HepG2 (cell line): ENCODE results near the gene MSI2. TPM values are rescaled to one million over a fixed set of nuclear protein-coding genes. Genes with fewer than 3 reads are reported as not detected.
A peak's percentile ranks its signal among the peaks of the same experiment; 100 is the strongest.

Experiments used
- ASH2L ChIP-seq: fragments of 300-600, 200-600 bp; sonication (generic); IDR thresholded peaks from 2 replicates; pipeline ENCODE4 v1.7.0; 2017; ENCODE audit warnings: low read depth, mild to moderate bottlenecking, moderate library complexity, mixed read lengths, low read length; ENCODE audit not compliant: insufficient read length
- ATM ChIP-seq: fragments of 450-650 bp; IDR thresholded peaks from 2 replicates; pipeline ENCODE4 v1.7.1; 2017; ENCODE audit warnings: mild to moderate bottlenecking, borderline replicate concordance
- CBFB ChIP-seq: sonication (generic); formaldehyde crosslinking; IDR thresholded peaks from 2 replicates; pipeline ENCODE4 v1.4.0; 2020; ENCODE audit warnings: missing genetic modification reagents
- CBX2 ChIP-seq, 2 experiments: fragments of 200-600 bp in 1 of 2; sonication (generic); formaldehyde crosslinking in 1 of 2; IDR thresholded peaks; 2 replicates each; pipeline versions ENCODE4 v1.7.0 to v1.8.1; 2018 to 2022; ENCODE audit warnings: low read depth in 2 of 2, low read length in 1 of 2, mild to moderate bottlenecking in 1 of 2, missing genetic modification reagents in 1 of 2
- DMAP1 ChIP-seq: IDR thresholded peaks from 2 replicates; pipeline ENCODE4 v1.6.1; 2016
- DNMT1 ChIP-seq: sonication (generic); formaldehyde crosslinking; IDR thresholded peaks from 2 replicates; pipeline ENCODE4 v1.5.1; 2020; ENCODE audit warnings: mild to moderate bottlenecking, missing genetic modification reagents
- ETV6 ChIP-seq: sonication (generic); formaldehyde crosslinking; conservative IDR thresholded peaks from 2 replicates; pipeline ENCODE4 v1.4.0; 2020; ENCODE audit warnings: missing genetic modification reagents
- KLF16 ChIP-seq, 2 experiments: sonication (generic) in 1 of 2; formaldehyde crosslinking in 1 of 2; IDR thresholded peaks; 2 replicates each; pipeline versions ENCODE4 v1.6.1 to v1.8.0; 2016 to 2023; ENCODE audit warnings: missing genetic modification reagents in 2 of 2, missing compliant biosample characterization in 1 of 2
- MXD4 ChIP-seq: IDR thresholded peaks from 2 replicates; pipeline ENCODE4 v1.6.1; 2016; ENCODE audit warnings: mild to moderate bottlenecking, missing biosample characterization, missing genetic modification reagents
- RFXANK ChIP-seq: IDR thresholded peaks from 2 replicates; pipeline ENCODE4 v1.6.1; 2016
- SKIL ChIP-seq: sonication (generic); formaldehyde crosslinking; IDR thresholded peaks from 2 replicates; pipeline ENCODE4 v1.8.0; 2022; ENCODE audit warnings: missing genetic modification reagents, mild to moderate bottlenecking, moderate library complexity, borderline replicate concordance
- SP1 ChIP-seq, 2 experiments: fragments of 450-650 bp in 1 of 2; sonication (generic) in 1 of 2; formaldehyde crosslinking in 1 of 2; IDR thresholded peaks; 2 replicates each; pipeline versions ENCODE4 v1.4.0 to v1.6.1; 2016 to 2020; ENCODE audit warnings: missing genetic modification reagents in 1 of 2
- TEAD3 ChIP-seq: optimal IDR thresholded peaks from 2 replicates; pipeline ENCODE3; 2016; ENCODE audit warnings: borderline replicate concordance
- U2AF2 ChIP-seq: fragments of 200-400 bp; formaldehyde crosslinking; IDR thresholded peaks from 2 replicates; pipeline ENCODE4 v1.6.1; 2017; ENCODE audit warnings: low read depth, mild to moderate bottlenecking, low read length
- ZFP1 ChIP-seq: IDR thresholded peaks from 2 replicates; pipeline ENCODE4 v1.6.1; 2016
- ZMYM3 ChIP-seq: sonication (generic); formaldehyde crosslinking; IDR thresholded peaks from 2 replicates; pipeline ENCODE4 v1.5.1; 2020; ENCODE audit warnings: mild to moderate bottlenecking, missing genetic modification reagents
- ZNF138 ChIP-seq: sonication (generic); formaldehyde crosslinking; IDR thresholded peaks from 2 replicates; pipeline ENCODE4 v1.5.0; 2020; ENCODE audit warnings: mild to moderate bottlenecking, low read depth, missing genetic modification reagents
- ZNF180 ChIP-seq: sonication (generic); formaldehyde crosslinking; IDR thresholded peaks from 2 replicates; pipeline ENCODE4 v1.4.0; 2020; ENCODE audit warnings: low read depth, missing genetic modification reagents, borderline replicate concordance
- ZNF33A ChIP-seq: sonication (generic); formaldehyde crosslinking; IDR thresholded peaks from 2 replicates; pipeline ENCODE4 v1.5.1; 2020; ENCODE audit warnings: missing genetic modification reagents, mild to moderate bottlenecking, moderate library complexity, borderline replicate concordance
- ZNF367 ChIP-seq: sonication (generic); formaldehyde crosslinking; IDR thresholded peaks from 2 replicates; pipeline ENCODE4 v1.4.0; 2020; ENCODE audit warnings: missing genetic modification reagents, borderline replicate concordance
- ZNF432 ChIP-seq: sonication (generic); formaldehyde crosslinking; IDR thresholded peaks from 2 replicates; pipeline ENCODE4 v1.5.0; 2020; ENCODE audit warnings: missing genetic modification reagents, mild to moderate bottlenecking, borderline replicate concordance
- ZNF503 ChIP-seq: sonication (generic); formaldehyde crosslinking; IDR thresholded peaks from 2 replicates; pipeline ENCODE4 v1.4.0; 2020; ENCODE audit warnings: missing genetic modification reagents
- ZNF687 ChIP-seq: sonication (generic); formaldehyde crosslinking; IDR thresholded peaks from 2 replicates; pipeline ENCODE4 v1.5.1; 2020; ENCODE audit warnings: mild to moderate bottlenecking, missing genetic modification reagents, moderate library complexity
- polyA plus RNA-seq, 8 experiments: library from polyadenylated mRNA; depleted of rRNA in 3 of 8; stranded (reverse) in 7 of 8; unstranded in 1 of 8; fragments of >200 nt; fragmentation: Illumina TruSeq in 4 of 8; extraction: Trizol in 4 of 8; gene quantifications; 2 replicates each; pipeline versions ENCODE4 v1.2.1 to v1.2.3, GENCODE V29; 2011 to 2016; ENCODE audit warnings: low read depth in 4 of 8, missing spikeins in 1 of 8, mixed read lengths in 1 of 8; ENCODE audit not compliant: insufficient read depth in 1 of 8
- total RNA-seq, 5 experiments: library from RNA; depleted of rRNA; stranded (reverse); fragments of >200 nt; fragmentation: Illumina TruSeq; extraction: Trizol; gene quantifications; 2 replicates each; pipeline ENCODE4 v1.2.3, GENCODE V29; 2016; ENCODE audit warnings: low read depth in 1 of 5

MSI2 gene
- total and polyA plus RNA-seq, 2 of the 13 experiments (the other 11 are each of a cell fraction or from before 2014, with no cell fraction given) = 77.5 to 78.4 TPM

- TF ChIP-seq ETV6 (CRISPR knock-in tag) (no peak), ZNF180 (CRISPR knock-in tag) (no peak), ZNF503 (CRISPR knock-in tag) (peak; percentile 83; the same call in 1 of the 2 replicates), ZNF432 (CRISPR knock-in tag) (no peak), ZNF138 (CRISPR knock-in tag) (no peak), U2AF2 (no peak), ZNF367 (CRISPR knock-in tag) (no peak), KLF16 (CRISPR knock-in tag; IDR thresholded peaks at IDR 0.05) (peak in 1 of 2 experiments; percentile 93; a peak in 2 of 4 replicates), CBX2 (IDR thresholded peaks at IDR 0.05; ENCODE audit: low read depth, low read length) (no peak), CBX2 (CRISPR knock-in tag; IDR thresholded peaks at IDR 0.05; ENCODE audit: low read depth) (no peak), SKIL (CRISPR knock-in tag) (peak; percentile 92), ZMYM3 (peak; percentile 89), ATM (no peak), ZFP1 (CRISPR knock-in tag) (peak; percentile 58; the same call in 1 of the 2 replicates), MXD4 (CRISPR knock-in tag) (peak; percentile 57; the same call in 1 of the 2 replicates), SP1 (IDR thresholded peaks at IDR 0.05) (no peak), SP1 (CRISPR knock-in tag; IDR thresholded peaks at IDR 0.05) (no peak), CBFB (CRISPR knock-in tag) (no peak), DNMT1 (CRISPR knock-in tag) (no peak), ZNF687 (CRISPR knock-in tag) (0 out of 2 replicates have a peak, but pooled peaks have one; percentile 41), ASH2L (peak; percentile 58), DMAP1 (no peak; the same call in 1 of the 2 replicates), RFXANK (CRISPR knock-in tag) (no peak), ZNF33A (CRISPR knock-in tag) (no peak), TEAD3 (CRISPR knock-in tag) (peak; percentile 80)
Measured at GRCh38 chr17:57459286-57459915, 203.1 kb downstream of the MSI2 start (continued).
